HepG2 (cell line): ENCODE data around the gene ZNF23. TPM values are rescaled to one million over a fixed set of nuclear protein-coding genes. Genes with fewer than 3 reads are reported as not detected.
A peak's percentile ranks its signal among the peaks of the same experiment; 100 is the strongest.

Experiments used
- ERF ChIP-seq: IDR thresholded peaks from 2 replicates; pipeline ENCODE4 v1.6.1; 2018; ENCODE audit warnings: missing biosample characterization, missing genetic modification reagents
- SRSF9 ChIP-seq: fragments of 200-400 bp; formaldehyde crosslinking; IDR thresholded peaks from 2 replicates; pipeline ENCODE4 v1.6.1; 2018; ENCODE audit warnings: borderline replicate concordance, mild to moderate bottlenecking, low read depth, low read length; ENCODE audit not compliant: insufficient read depth, poor library complexity, severe bottlenecking
- TCF7L2 ChIP-seq: IDR thresholded peaks from 2 replicates; pipeline ENCODE4 v1.6.1; 2011; ENCODE audit warnings: mild to moderate bottlenecking, low read depth, low read length, moderate library complexity
- ZBTB20 ChIP-seq: sonication (generic); formaldehyde crosslinking; IDR thresholded peaks from 2 replicates; pipeline ENCODE4 v1.8.1; 2023; ENCODE audit warnings: missing genetic modification reagents, low read depth, mild to moderate bottlenecking, borderline replicate concordance
- ZFP90 ChIP-seq: sonication (generic); formaldehyde crosslinking; IDR thresholded peaks from 2 replicates; pipeline ENCODE4 v1.8.0; 2022; ENCODE audit warnings: missing genetic modification reagents, mild to moderate bottlenecking, inconsistent platforms, borderline replicate concordance
- ZNF138 ChIP-seq: sonication (generic); formaldehyde crosslinking; IDR thresholded peaks from 2 replicates; pipeline ENCODE4 v1.5.0; 2020; ENCODE audit warnings: mild to moderate bottlenecking, low read depth, missing genetic modification reagents
- ZNF281 ChIP-seq: sonication (generic); formaldehyde crosslinking; IDR thresholded peaks from 2 replicates; pipeline ENCODE4 v1.4.0; 2020; ENCODE audit warnings: missing genetic modification reagents, borderline replicate concordance
- ZNF282 ChIP-seq: fragments of 450-650 bp; IDR thresholded peaks from 2 replicates; pipeline ENCODE4 v1.6.1; 2018; ENCODE audit not compliant: partially characterized antibody
- ZNF296 ChIP-seq: sonication (generic); formaldehyde crosslinking; conservative IDR thresholded peaks from 2 replicates; pipeline ENCODE4 v1.5.0; 2020; ENCODE audit warnings: mild to moderate bottlenecking, missing genetic modification reagents
- polyA plus RNA-seq, 8 experiments: library from polyadenylated mRNA; depleted of rRNA in 3 of 8; stranded (reverse) in 7 of 8; unstranded in 1 of 8; fragments of >200 nt; fragmentation: Illumina TruSeq in 4 of 8; extraction: Trizol in 4 of 8; gene quantifications; 2 replicates each; pipeline versions ENCODE4 v1.2.1 to v1.2.3, GENCODE V29; 2011 to 2016; ENCODE audit warnings: low read depth in 4 of 8, missing spikeins in 1 of 8, mixed read lengths in 1 of 8; ENCODE audit not compliant: insufficient read depth in 1 of 8
- total RNA-seq, 5 experiments: library from RNA; depleted of rRNA; stranded (reverse); fragments of >200 nt; fragmentation: Illumina TruSeq; extraction: Trizol; gene quantifications; 2 replicates each; pipeline ENCODE4 v1.2.3, GENCODE V29; 2016; ENCODE audit warnings: low read depth in 1 of 5
- TF ChIP-seq, protein P1 (sequence below): sonication (generic); formaldehyde crosslinking; IDR thresholded peaks from 2 replicates; pipeline ENCODE4 v1.4.0; 2020; ENCODE audit warnings: low read depth, mild to moderate bottlenecking, missing genetic modification reagents
- TF ChIP-seq, protein P2 (sequence below): sonication (generic); formaldehyde crosslinking; IDR thresholded peaks from 2 replicates; pipeline ENCODE4 v1.4.0; 2020; ENCODE audit warnings: mild to moderate bottlenecking, missing genetic modification reagents
- TF ChIP-seq, protein P3 (sequence below): sonication (generic); formaldehyde crosslinking; conservative IDR thresholded peaks from 2 replicates; pipeline ENCODE4 v1.4.0; 2020; ENCODE audit warnings: missing genetic modification reagents
- TF ChIP-seq, protein P4 (sequence below): sonication (generic); formaldehyde crosslinking; IDR thresholded peaks from 2 replicates; pipeline ENCODE4 v1.4.0; 2020; ENCODE audit warnings: missing genetic modification reagents
- TF ChIP-seq, protein P5 (sequence below): sonication (generic); formaldehyde crosslinking; IDR thresholded peaks from 2 replicates; pipeline ENCODE4 v1.5.1; 2020; ENCODE audit warnings: missing genetic modification reagents, mild to moderate bottlenecking, borderline replicate concordance

ZNF23 gene
- total and polyA plus RNA-seq, 2 of the 13 experiments (the other 11 are each of a cell fraction or from before 2014, with no cell fraction given) = 8.6 to 12.2 TPM

DNA sequence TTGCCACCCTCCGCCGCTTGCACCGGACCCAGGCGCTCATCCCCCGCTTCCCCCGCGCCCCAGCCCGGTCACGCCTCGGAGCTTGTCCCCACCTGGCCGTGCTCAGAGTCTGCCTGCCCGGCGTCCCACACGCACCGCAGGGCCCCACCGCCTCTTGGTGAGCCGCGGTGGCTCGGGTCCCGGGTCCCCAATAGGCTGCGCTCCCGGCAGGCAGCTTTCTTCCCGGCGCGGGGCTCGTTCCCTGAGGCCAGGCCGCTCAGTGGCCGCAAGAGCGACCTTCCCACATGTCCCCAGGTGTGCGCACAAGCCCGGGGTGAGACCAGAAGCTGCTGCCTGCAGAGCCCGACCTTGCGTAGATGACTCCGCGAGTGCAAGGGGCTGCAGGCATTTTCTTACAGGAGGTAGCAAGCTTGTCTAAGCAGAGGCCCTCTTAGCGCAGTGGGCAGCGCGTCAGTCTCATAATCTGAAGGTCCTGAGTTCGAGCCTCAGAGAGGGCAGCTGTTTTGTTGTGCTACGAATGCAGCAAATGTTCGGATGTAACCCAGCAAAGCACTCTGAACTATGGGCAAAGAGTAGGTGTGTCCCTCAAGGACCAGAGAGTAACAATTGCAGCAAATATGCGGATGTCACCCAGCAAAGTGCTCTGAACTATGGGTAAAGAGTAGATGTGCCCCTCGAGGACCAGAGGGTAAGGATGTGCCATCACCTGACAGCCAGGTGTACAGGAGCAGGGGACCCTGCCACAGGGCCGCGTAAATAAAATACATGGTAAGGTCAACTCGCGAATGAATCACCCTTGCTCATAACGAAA lies 35.8 kb downstream of the ZNF23 start (continued):
- TF ChIP-seq TCF7L2 (no peak), ZNF138 (peak; percentile 66; the same call in 1 of the 2 replicates), ZNF296 (CRISPR knock-in tag) (peak; percentile 60; the same call in 1 of the 2 replicates), ERF (CRISPR knock-in tag) (peak; percentile 99), ZNF282 (no peak), ZBTB20 (CRISPR knock-in tag) (peak; percentile 53), ZFP90 (CRISPR knock-in tag) (peak; percentile 99), ZNF281 (peak; percentile 12; the same call in 1 of the 2 replicates), SRSF9 (no peak)
- TF ChIP-seq, protein P1, sequence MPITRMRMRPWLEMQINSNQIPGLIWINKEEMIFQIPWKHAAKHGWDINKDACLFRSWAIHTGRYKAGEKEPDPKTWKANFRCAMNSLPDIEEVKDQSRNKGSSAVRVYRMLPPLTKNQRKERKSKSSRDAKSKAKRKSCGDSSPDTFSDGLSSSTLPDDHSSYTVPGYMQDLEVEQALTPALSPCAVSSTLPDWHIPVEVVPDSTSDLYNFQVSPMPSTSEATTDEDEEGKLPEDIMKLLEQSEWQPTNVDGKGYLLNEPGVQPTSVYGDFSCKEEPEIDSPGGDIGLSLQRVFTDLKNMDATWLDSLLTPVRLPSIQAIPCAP (CRISPR knock-in tag) = no peak
- TF ChIP-seq, protein P2, sequence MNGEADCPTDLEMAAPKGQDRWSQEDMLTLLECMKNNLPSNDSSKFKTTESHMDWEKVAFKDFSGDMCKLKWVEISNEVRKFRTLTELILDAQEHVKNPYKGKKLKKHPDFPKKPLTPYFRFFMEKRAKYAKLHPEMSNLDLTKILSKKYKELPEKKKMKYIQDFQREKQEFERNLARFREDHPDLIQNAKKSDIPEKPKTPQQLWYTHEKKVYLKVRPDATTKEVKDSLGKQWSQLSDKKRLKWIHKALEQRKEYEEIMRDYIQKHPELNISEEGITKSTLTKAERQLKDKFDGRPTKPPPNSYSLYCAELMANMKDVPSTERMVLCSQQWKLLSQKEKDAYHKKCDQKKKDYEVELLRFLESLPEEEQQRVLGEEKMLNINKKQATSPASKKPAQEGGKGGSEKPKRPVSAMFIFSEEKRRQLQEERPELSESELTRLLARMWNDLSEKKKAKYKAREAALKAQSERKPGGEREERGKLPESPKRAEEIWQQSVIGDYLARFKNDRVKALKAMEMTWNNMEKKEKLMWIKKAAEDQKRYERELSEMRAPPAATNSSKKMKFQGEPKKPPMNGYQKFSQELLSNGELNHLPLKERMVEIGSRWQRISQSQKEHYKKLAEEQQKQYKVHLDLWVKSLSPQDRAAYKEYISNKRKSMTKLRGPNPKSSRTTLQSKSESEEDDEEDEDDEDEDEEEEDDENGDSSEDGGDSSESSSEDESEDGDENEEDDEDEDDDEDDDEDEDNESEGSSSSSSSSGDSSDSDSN (CRISPR knock-in tag) = peak; percentile 100
- TF ChIP-seq, protein P3, sequence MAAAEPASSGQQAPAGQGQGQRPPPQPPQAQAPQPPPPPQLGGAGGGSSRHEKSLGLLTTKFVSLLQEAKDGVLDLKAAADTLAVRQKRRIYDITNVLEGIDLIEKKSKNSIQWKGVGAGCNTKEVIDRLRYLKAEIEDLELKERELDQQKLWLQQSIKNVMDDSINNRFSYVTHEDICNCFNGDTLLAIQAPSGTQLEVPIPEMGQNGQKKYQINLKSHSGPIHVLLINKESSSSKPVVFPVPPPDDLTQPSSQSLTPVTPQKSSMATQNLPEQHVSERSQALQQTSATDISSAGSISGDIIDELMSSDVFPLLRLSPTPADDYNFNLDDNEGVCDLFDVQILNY (CRISPR knock-in tag) = no peak; the same call in 1 of the 2 replicates
- TF ChIP-seq, protein P4, sequence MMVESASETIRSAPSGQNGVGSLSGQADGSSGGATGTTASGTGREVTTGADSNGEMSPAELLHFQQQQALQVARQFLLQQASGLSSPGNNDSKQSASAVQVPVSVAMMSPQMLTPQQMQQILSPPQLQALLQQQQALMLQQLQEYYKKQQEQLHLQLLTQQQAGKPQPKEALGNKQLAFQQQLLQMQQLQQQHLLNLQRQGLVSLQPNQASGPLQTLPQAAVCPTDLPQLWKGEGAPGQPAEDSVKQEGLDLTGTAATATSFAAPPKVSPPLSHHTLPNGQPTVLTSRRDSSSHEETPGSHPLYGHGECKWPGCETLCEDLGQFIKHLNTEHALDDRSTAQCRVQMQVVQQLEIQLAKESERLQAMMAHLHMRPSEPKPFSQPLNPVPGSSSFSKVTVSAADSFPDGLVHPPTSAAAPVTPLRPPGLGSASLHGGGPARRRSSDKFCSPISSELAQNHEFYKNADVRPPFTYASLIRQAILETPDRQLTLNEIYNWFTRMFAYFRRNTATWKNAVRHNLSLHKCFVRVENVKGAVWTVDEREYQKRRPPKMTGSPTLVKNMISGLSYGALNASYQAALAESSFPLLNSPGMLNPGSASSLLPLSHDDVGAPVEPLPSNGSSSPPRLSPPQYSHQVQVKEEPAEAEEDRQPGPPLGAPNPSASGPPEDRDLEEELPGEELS (CRISPR knock-in tag) = peak; percentile 84
- TF ChIP-seq, protein P5, sequence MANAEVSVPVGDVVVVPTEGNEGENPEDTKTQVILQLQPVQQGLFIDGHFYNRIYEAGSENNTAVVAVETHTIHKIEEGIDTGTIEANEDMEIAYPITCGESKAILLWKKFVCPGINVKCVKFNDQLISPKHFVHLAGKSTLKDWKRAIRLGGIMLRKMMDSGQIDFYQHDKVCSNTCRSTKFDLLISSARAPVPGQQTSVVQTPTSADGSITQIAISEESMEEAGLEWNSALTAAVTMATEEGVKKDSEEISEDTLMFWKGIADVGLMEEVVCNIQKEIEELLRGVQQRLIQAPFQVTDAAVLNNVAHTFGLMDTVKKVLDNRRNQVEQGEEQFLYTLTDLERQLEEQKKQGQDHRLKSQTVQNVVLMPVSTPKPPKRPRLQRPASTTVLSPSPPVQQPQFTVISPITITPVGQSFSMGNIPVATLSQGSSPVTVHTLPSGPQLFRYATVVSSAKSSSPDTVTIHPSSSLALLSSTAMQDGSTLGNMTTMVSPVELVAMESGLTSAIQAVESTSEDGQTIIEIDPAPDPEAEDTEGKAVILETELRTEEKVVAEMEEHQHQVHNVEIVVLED (CRISPR knock-in tag) = peak; percentile 83; the same call in 1 of the 2 replicates
